ENCODE data around the gene CCSER1. TPM values are rescaled to one million over a fixed set of nuclear protein-coding genes. Genes with fewer than 3 reads are reported as not detected.

Gene CCSER1
- total and polyA plus RNA-seq, 2 of the 8 experiments (the other 6 are each of a cell fraction or from before 2014, with no cell fraction given) = 0.26 to 0.84 TPM

GRCh38 chr4:90274175-90274574, 147.0 kb downstream of the CCSER1 start:
- Histone ChIP-seq H3K9me3 (ENCODE audit: insufficient read depth in 2 of 2, low read depth in 1 of 2, low read length in 1 of 2) (no peaks in the 10 kb centered on the region), H3K79me1 (ENCODE audit: low read depth, low read length) (no peaks in the 10 kb centered on the region), H2BK20ac (ENCODE audit: low read length) (no peak overlapping the region), H3K36me3 (ENCODE audit: control insufficient read depth in 2 of 4, insufficient read depth in 4 of 4, low read length in 3 of 4) (no peaks in the 10 kb centered on the region), H4K8ac (ENCODE audit: extremely low read depth, insufficient read depth, low read length) (no peak overlapping the region), H3K4ac (replicated peaks; ENCODE audit: insufficient read length, low read depth, low read length) (no peak overlapping the region), H3K14ac (ENCODE audit: insufficient read length) (no peak overlapping the region), H3K4me1 (replicated peaks in 1 of 4; ENCODE audit: control insufficient read depth in 3 of 4, insufficient read depth in 4 of 4, low read length in 3 of 4) (no peaks in the 10 kb centered on the region), H4K91ac (replicated peaks; ENCODE audit: insufficient read length, low read length) (no peak overlapping the region), H2BK12ac (ENCODE audit: low read depth, low read length) (no peak overlapping the region), H3K79me2 (ENCODE audit: control insufficient read depth in 1 of 2, insufficient read depth in 2 of 2, low read length in 2 of 2) (no peaks in the 10 kb centered on the region), H3K27ac (ENCODE audit: low read depth, low read length) (no peak overlapping the region), H2BK120ac (replicated peaks; ENCODE audit: low read depth, low read length) (no peak overlapping the region), H3K27me3 (replicated peaks in 1 of 4; ENCODE audit: control insufficient read depth in 3 of 4, extremely low read depth in 1 of 4, insufficient read depth in 3 of 4, low read length in 3 of 4) (no peaks in the 10 kb centered on the region), H3K56ac (replicated peaks; ENCODE audit: insufficient read length, low read depth, low read length) (no peak overlapping the region), H4K5ac (ENCODE audit: insufficient read length, low read depth, low read length) (no peak overlapping the region), H3K23ac (ENCODE audit: insufficient read length) (no peak overlapping the region), H4K20me1 (replicated peaks in 1 of 2; ENCODE audit: control insufficient read depth in 1 of 2, insufficient read depth in 2 of 2, low read length in 2 of 2) (no peaks in the 10 kb centered on the region), H3K4me2 (ENCODE audit: insufficient read depth in 1 of 2, low read depth in 2 of 2, low read length in 2 of 2) (no peak overlapping the region), H3K9ac (replicated peaks in 1 of 4; ENCODE audit: extremely low read depth in 1 of 4, low read depth in 3 of 4, low read length in 3 of 4) (no peak overlapping the region), H2AFZ (ENCODE audit: low read length) (no peak overlapping the region), H3K23me2 (ENCODE audit: low read depth, low read length) (no peaks in the 10 kb centered on the region), H2BK15ac (ENCODE audit: low read length) (no peak overlapping the region), H2AK5ac (ENCODE audit: low read depth, low read length) (no peak overlapping the region), H3K18ac (ENCODE audit: extremely low read depth, low read length) (no peak overlapping the region), H3K4me3 (ENCODE audit: extremely low read depth in 1 of 4, insufficient read depth in 2 of 4, low read depth in 3 of 4, low read length in 4 of 4) (no peak overlapping the region), H2BK5ac (ENCODE audit: low read depth, low read length) (no peak overlapping the region)
- DNase-seq (ENCODE audit: low read depth in 1 of 2, low spot score in 2 of 2) = no peak
- FAIRE-seq = no peak
- ChIA-PET POLR2A (ENCODE audit: partially characterized antibody) (no interaction called here), CTCF (ENCODE audit: partially characterized antibody) (no interaction called here)
- 95% methylated on average over 1 of the region's 1 CpG; no CpG with 5 or more reads in 1 of the 2 experiments for WGBS, 2 experiments (ENCODE audit: extremely low coverage in 1 of 2, insufficient coverage in 1 of 2, insufficient read length in 1 of 2, insufficient replicate concordance in 2 of 2, low coverage in 1 of 2, low lambda C conversion rate in 2 of 2, missing lambda C conversion rate in 1 of 2)
- no peak for TF ChIP-seq RXRA (IDR thresholded peaks at IDR 0.05; ENCODE audit: insufficient read depth, low read depth, low read length)
- no peak for TF ChIP-seq POLR2A (IDR thresholded peaks at IDR 0.05; ENCODE audit: control extremely low read depth in 1 of 2, low read depth in 2 of 2, low read length in 2 of 2)
- TF ChIP-seq NRF1 (IDR thresholded peaks at IDR 0.05; ENCODE audit: low read depth, low read length) = no peak
- TF ChIP-seq CTBP2 (IDR thresholded peaks at IDR 0.05; ENCODE audit: borderline replicate concordance, insufficient read depth, insufficient read length, low read length) = no peak
- TF ChIP-seq TBP (IDR thresholded peaks at IDR 0.05; ENCODE audit: low read depth, low read length) = no peak
- TF ChIP-seq SIX5 (IDR thresholded peaks at IDR 0.05; ENCODE audit: low read depth, low read length) = no peak
- TF ChIP-seq EZH2 (IDR thresholded peaks at IDR 0.05; ENCODE audit: low read depth, low read length, severe bottlenecking) = no peak
- no peak for TF ChIP-seq JUN (IDR thresholded peaks at IDR 0.05; ENCODE audit: low read depth, low read length)
- TF ChIP-seq TAF7 (optimal IDR thresholded peaks at IDR 0.05; ENCODE audit: borderline replicate concordance, low read depth, low read length) = no peak
- TF ChIP-seq SRF (IDR thresholded peaks at IDR 0.05; ENCODE audit: low read depth, low read length) = no peak
- TF ChIP-seq KDM4A (IDR thresholded peaks at IDR 0.05; ENCODE audit: low read depth, low read length, severe bottlenecking) = no peak
- no peak for TF ChIP-seq POU5F1 (IDR thresholded peaks at IDR 0.05; ENCODE audit: low read depth, low read length)
- TF ChIP-seq PHF8 (conservative IDR thresholded peaks at IDR 0.05; ENCODE audit: low read depth, low read length) = no peak
- no peak for TF ChIP-seq HDAC6 (IDR thresholded peaks at IDR 0.05; ENCODE audit: low read depth, low read length)
- TF ChIP-seq RNF2 (IDR thresholded peaks at IDR 0.05; ENCODE audit: borderline replicate concordance, low read depth, low read length, missing control alignments, poor library complexity, severe bottlenecking) = no peak
